ENCODE measurements around the gene PDE3B. TPM values are rescaled to one million over a fixed set of nuclear protein-coding genes. Genes with fewer than 3 reads are reported as not detected.

PDE3B gene
- total RNA-seq, 1 donor from 2014 or later = 4.0 TPM

DNA sequence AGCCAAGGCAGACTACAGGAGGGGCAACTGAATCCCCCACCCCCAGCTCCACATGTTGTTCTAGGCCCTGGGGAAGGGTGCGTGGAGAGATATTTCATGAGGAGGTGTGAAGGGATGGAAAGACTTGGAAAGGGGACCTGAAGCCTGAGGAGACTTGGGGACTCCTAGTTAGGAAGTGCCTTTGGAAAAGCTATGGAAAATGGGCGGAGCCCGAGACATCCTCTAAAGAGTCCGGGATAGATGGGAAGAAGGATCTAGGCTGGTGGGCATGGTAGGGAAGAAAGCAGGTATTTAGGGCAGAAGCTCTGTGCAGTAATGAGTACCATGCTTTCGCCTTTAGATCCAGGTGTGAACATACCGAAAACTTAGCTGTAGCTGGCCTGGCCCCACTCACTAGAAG lies 263.4 kb downstream of the PDE3B start:
- TF ChIP-seq, protein P1, sequence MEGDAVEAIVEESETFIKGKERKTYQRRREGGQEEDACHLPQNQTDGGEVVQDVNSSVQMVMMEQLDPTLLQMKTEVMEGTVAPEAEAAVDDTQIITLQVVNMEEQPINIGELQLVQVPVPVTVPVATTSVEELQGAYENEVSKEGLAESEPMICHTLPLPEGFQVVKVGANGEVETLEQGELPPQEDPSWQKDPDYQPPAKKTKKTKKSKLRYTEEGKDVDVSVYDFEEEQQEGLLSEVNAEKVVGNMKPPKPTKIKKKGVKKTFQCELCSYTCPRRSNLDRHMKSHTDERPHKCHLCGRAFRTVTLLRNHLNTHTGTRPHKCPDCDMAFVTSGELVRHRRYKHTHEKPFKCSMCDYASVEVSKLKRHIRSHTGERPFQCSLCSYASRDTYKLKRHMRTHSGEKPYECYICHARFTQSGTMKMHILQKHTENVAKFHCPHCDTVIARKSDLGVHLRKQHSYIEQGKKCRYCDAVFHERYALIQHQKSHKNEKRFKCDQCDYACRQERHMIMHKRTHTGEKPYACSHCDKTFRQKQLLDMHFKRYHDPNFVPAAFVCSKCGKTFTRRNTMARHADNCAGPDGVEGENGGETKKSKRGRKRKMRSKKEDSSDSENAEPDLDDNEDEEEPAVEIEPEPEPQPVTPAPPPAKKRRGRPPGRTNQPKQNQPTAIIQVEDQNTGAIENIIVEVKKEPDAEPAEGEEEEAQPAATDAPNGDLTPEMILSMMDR (IDR thresholded peaks at IDR 0.05; ENCODE audit: unreplicated experiment) = no peak
- peaks cover 3% of the 10 kb centered on the region for H3K27me3 Mint-ChIP-seq (ENCODE audit: unreplicated experiment)
- no peak for DNase-seq (ENCODE audit: low spot score)
- H3K4me1 Mint-ChIP-seq (ENCODE audit: unreplicated experiment) = peaks cover 14% of the 10 kb centered on the region
- no peak overlapping the region for H3K4me3 Mint-ChIP-seq (ENCODE audit: unreplicated experiment)
- H3K27ac Mint-ChIP-seq (ENCODE audit: unreplicated experiment) = no peak overlapping the region
- H3K36me3 Mint-ChIP-seq (ENCODE audit: low read depth, unreplicated experiment) = no peaks in the 10 kb centered on the region
- H3K9me3 Mint-ChIP-seq (ENCODE audit: unreplicated experiment) = no peaks in the 10 kb centered on the region

DNA sequence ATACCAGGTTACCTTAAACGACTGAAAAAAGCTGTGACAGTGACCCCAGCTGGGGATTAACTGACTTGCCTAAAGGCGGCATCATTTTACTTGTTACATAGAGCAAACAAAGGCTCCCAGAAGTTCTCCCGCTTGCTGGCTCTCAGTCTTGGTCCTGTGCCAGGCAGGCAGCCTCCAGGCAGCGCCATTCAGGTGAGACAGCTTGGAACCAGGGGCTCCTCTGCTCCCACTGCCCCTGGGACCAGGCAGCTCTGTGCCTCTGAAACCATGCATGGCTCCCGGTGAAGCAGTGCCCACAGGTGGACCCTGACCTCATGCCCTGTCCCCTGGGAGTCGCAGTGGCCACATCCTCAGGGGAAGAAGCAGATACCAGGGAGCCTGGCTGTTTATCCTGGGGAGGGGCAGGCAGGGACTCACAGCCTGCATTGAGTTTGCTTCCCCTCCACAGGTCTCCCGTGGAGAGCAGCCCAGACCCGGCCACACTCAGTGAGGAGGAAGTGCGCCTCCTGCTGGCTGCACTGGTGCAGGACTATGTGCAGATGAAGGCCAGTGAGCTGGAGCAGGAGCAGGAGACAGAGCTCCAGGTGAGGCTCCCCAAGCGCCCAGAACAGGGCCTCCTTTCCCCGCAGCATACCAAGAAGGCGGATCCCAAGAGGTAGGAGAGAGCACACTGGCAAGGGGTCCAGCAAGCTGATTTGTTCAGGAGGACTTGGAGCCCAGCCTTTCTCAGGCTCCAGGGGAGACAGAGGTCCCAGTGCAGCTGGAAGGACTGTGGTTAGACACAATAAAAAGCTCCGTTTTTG lies 264.0 kb downstream of the PDE3B start:
- H3K27me3 Mint-ChIP-seq (ENCODE audit: unreplicated experiment) = peaks cover 3% of the 10 kb centered on the region
- H3K4me1 Mint-ChIP-seq (ENCODE audit: unreplicated experiment) = peaks cover 14% of the 10 kb centered on the region
- no peak overlapping the region for H3K4me3 Mint-ChIP-seq (ENCODE audit: unreplicated experiment)
- H3K9me3 Mint-ChIP-seq (ENCODE audit: unreplicated experiment) = no peaks in the 10 kb centered on the region
- TF ChIP-seq, protein P1 (IDR thresholded peaks at IDR 0.05; ENCODE audit: unreplicated experiment) = peak; percentile 88
- H3K36me3 Mint-ChIP-seq (ENCODE audit: low read depth, unreplicated experiment) = no peaks in the 10 kb centered on the region
- DNase-seq (ENCODE audit: low spot score) = peak; percentile 85
- H3K27ac Mint-ChIP-seq (ENCODE audit: unreplicated experiment) = no peak overlapping the region

DNA sequence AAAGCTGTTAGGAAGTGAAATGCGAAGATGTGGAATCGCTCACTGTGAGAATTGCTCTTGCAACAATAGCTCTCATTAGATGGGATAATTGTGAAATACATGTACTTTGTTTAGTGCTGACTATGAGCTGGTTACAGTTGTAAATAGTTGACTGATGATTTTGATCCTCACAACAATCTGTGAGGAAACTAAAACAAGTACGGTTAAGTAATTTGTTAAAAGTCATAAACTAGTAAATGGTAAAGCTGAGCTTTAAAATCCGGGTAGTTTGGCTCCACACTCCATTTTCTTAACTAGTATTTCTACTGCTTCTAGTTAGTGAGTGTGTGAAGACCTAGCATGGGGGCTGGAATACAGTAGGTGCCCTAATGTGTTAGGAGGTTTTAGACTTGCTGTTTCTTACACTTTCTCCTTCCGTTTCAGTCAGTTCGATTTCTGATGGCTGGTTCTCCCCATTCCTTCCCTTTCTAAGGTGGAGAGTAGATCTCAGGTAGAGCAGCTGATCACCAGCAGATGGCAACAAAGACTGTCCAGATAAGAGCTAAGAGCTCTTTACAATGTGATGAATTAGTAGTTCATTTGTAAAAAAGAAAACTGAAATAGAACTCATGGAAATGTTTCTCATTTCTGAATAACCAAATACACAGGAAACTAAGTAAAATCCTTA lies 264.7 kb downstream of the PDE3B start:
- TF ChIP-seq, protein P1 (IDR thresholded peaks at IDR 0.05; ENCODE audit: unreplicated experiment) = no peak
- peaks cover 14% of the 10 kb centered on the region for H3K4me1 Mint-ChIP-seq (ENCODE audit: unreplicated experiment)
- no peak for DNase-seq (ENCODE audit: low spot score)
- H3K27me3 Mint-ChIP-seq (ENCODE audit: unreplicated experiment) = peaks cover 3% of the 10 kb centered on the region
- H3K4me3 Mint-ChIP-seq (ENCODE audit: unreplicated experiment) = no peak overlapping the region
- H3K27ac Mint-ChIP-seq (ENCODE audit: unreplicated experiment) = no peak overlapping the region
- no peaks in the 10 kb centered on the region for H3K36me3 Mint-ChIP-seq (ENCODE audit: low read depth, unreplicated experiment)
- no peaks in the 10 kb centered on the region for H3K9me3 Mint-ChIP-seq (ENCODE audit: unreplicated experiment)

DNA sequence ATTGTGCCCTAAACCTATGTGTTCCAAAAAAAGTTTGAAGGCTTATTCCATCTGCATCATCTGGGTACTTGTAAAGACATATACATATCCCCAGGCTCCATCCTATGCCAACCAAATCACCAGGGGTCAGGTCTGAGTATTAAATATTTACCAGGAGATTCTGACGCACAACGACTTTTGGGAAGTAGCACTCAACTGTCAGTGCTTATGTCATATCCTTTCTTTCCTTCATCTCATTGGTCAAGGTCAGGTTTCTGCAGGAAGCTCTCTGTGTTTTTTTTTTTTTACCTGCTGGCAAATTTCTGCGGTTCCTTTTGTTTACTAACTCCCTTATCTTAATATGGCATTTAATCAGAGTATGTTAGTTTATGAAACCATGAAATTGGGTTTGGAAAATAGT lies 270.9 kb downstream of the PDE3B start:
- Mint-ChIP-seq H3K4me3 (ENCODE audit: unreplicated experiment) (no peak overlapping the region), H3K27me3 (ENCODE audit: unreplicated experiment) (no peaks in the 10 kb centered on the region), H3K4me1 (ENCODE audit: unreplicated experiment) (no peaks in the 10 kb centered on the region), H3K36me3 (ENCODE audit: low read depth, unreplicated experiment) (no peaks in the 10 kb centered on the region), H3K9me3 (ENCODE audit: unreplicated experiment) (no peaks in the 10 kb centered on the region), H3K27ac (ENCODE audit: unreplicated experiment) (no peak overlapping the region)
- TF ChIP-seq, protein P1 (IDR thresholded peaks at IDR 0.05; ENCODE audit: unreplicated experiment) = no peak
- DNase-seq (ENCODE audit: low spot score) = no peak

DNA sequence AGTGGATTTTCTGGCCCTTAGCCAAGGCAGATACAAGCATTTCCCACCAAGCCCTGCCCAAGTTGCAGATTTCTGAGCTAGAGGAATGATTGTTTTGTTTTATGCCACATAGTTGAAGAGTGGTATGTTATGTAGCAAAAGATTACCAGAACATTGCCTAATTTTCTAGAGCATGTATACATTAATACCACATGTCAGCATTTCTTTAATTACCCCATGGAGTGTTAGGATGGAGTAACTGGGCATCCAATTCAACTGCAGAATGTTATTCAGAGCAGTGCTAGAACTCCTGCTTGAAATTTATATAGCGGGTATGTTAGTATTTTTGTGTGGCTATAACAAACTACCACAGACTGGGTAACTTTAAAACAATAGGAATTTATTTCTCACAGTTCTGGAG lies 272.8 kb downstream of the PDE3B start:
- TF ChIP-seq, protein P1 (IDR thresholded peaks at IDR 0.05; ENCODE audit: unreplicated experiment) = no peak
- no peaks in the 10 kb centered on the region for H3K36me3 Mint-ChIP-seq (ENCODE audit: low read depth, unreplicated experiment)
- H3K9me3 Mint-ChIP-seq (ENCODE audit: unreplicated experiment) = no peaks in the 10 kb centered on the region
- DNase-seq (ENCODE audit: low spot score) = no peak
- no peaks in the 10 kb centered on the region for H3K27me3 Mint-ChIP-seq (ENCODE audit: unreplicated experiment)
- H3K4me1 Mint-ChIP-seq (ENCODE audit: unreplicated experiment) = peaks cover 5% of the 10 kb centered on the region
- H3K4me3 Mint-ChIP-seq (ENCODE audit: unreplicated experiment) = no peak overlapping the region
- no peak overlapping the region for H3K27ac Mint-ChIP-seq (ENCODE audit: unreplicated experiment)
